Fibroblast of mammary gland (primary cell): Measurements from ENCODE around the gene ST3GAL4.

ENCODE experiments used
- DNase-seq: peaks from one replicate; pipeline ENCODE4 v3.0.0-alpha.2; 2010; ENCODE audit warnings: low read depth
- H3K4me3 ChIP-seq: 2 replicates; pipeline ENCODE4 v1.5.1; 2011; ENCODE audit warnings: low read depth, mild to moderate bottlenecking, low read length, moderate library complexity; ENCODE audit not compliant: control insufficient read depth
- TF ChIP-seq, protein P1 (sequence below): conservative IDR thresholded peaks from 2 replicates; pipeline ENCODE4 v1.5.1; 2011; ENCODE audit warnings: low read depth, low read length, inconsistent platforms; ENCODE audit not compliant: control insufficient read depth, insufficient read depth

The ST3GAL4 gene

DNA sequence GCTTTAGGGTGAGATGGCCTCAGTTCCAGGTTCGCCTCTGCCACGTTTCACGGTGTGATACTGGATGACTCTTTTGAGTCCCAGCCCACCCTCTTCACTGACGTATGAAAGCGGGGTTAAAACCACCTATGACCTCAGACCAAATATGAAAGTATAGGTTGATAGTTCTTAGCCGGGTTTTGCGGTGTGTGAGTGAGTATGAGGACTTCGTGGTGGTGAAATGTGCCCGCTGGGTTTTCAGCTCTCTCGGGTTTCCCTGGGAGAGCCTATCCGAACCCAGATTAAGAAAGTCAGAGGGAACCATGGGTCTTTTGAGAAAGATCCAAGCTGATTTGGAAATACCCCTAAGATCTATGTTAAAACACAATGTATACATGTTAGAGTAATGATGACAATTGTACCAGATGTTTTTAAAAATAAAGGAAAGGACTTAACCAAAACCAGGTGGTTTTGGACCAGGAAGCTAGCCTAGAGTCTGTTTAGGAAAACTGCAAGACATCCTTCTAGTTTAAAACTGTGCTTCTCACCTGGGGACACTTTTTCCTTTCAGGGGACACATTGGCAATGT lies 25.8 kb upstream of the ST3GAL4 start:
- peak; percentile 58 for DNase-seq

GRCh38 chr11:126331286-126331685 lies 24.2 kb upstream of the ST3GAL4 start:
- no peak for DNase-seq
- TF ChIP-seq, protein P1, sequence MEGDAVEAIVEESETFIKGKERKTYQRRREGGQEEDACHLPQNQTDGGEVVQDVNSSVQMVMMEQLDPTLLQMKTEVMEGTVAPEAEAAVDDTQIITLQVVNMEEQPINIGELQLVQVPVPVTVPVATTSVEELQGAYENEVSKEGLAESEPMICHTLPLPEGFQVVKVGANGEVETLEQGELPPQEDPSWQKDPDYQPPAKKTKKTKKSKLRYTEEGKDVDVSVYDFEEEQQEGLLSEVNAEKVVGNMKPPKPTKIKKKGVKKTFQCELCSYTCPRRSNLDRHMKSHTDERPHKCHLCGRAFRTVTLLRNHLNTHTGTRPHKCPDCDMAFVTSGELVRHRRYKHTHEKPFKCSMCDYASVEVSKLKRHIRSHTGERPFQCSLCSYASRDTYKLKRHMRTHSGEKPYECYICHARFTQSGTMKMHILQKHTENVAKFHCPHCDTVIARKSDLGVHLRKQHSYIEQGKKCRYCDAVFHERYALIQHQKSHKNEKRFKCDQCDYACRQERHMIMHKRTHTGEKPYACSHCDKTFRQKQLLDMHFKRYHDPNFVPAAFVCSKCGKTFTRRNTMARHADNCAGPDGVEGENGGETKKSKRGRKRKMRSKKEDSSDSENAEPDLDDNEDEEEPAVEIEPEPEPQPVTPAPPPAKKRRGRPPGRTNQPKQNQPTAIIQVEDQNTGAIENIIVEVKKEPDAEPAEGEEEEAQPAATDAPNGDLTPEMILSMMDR: no peak
- H3K4me3 ChIP-seq: no peak overlapping the region

More for the DNA sequence above, 25.8 kb upstream of the ST3GAL4 start:
- TF ChIP-seq, protein P1: no peak
- H3K4me3 ChIP-seq: no peak overlapping the region

GRCh38 chr11:126332221-126332711 lies 23.2 kb upstream of the ST3GAL4 start:
- TF ChIP-seq, protein P1: no peak
- DNase-seq: peak; percentile 97
- H3K4me3 ChIP-seq: no peak overlapping the region

GRCh38 chr11:126333142-126333541 lies 22.3 kb upstream of the ST3GAL4 start:
- DNase-seq: no peak
- H3K4me3 ChIP-seq: no peak overlapping the region
- TF ChIP-seq, protein P1: no peak

DNA sequence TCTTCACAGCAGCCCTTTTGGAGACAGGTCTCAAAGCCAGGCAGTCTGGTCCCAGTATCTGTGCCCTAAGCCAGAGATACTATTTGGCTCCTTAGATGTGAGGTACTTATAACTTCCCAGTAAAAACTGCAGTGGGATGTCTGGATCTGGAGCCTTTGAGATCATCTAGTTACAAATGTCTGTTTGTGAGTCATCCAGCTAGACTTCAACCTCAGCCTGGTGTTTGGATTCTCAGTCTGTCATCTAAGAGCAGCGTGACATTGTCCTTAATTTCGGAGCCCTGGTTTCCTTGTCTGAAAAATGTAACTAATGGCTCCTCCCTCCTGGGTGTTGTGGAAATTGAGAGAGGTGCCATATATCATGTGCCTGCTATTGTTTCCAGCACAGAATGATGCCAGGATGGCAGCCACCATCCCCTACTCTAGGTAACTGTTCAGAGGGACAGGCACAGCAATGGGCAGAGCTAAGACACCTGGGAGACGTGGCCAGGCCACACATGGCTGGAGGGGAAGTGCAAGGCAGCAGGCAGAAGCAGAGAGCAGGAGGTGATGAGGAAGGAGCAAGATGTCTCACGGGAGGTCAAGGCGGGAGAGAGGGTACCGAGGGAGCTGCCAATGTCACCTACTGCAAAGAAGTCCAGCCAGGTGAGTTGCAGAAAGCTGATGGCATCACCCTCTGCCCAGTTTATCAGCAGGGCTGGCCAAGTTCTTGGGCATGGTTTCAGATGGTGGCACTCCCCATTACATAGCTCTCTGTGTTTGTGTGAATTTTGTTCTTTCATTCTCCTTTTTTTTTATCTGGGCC lies 20.6 kb upstream of the ST3GAL4 start:
- TF ChIP-seq, protein P1: no peak
- DNase-seq: peak; percentile 62
- no peak overlapping the region for H3K4me3 ChIP-seq

- TF ChIP-seq, protein P1: no peak
- no peak for DNase-seq
- H3K4me3 ChIP-seq: no peak overlapping the region
Measured at GRCh38 chr11:126335463-126335760, 20.1 kb upstream of the ST3GAL4 start.
